ENCODE results near the gene TSNAX.
"Not testable (repeated sequence)": the region's sequence is repeated elsewhere in the genome, so short reads cannot be mapped to it uniquely, and the experiment has no call there.

Gene TSNAX, protein sequence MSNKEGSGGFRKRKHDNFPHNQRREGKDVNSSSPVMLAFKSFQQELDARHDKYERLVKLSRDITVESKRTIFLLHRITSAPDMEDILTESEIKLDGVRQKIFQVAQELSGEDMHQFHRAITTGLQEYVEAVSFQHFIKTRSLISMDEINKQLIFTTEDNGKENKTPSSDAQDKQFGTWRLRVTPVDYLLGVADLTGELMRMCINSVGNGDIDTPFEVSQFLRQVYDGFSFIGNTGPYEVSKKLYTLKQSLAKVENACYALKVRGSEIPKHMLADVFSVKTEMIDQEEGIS

DNA sequence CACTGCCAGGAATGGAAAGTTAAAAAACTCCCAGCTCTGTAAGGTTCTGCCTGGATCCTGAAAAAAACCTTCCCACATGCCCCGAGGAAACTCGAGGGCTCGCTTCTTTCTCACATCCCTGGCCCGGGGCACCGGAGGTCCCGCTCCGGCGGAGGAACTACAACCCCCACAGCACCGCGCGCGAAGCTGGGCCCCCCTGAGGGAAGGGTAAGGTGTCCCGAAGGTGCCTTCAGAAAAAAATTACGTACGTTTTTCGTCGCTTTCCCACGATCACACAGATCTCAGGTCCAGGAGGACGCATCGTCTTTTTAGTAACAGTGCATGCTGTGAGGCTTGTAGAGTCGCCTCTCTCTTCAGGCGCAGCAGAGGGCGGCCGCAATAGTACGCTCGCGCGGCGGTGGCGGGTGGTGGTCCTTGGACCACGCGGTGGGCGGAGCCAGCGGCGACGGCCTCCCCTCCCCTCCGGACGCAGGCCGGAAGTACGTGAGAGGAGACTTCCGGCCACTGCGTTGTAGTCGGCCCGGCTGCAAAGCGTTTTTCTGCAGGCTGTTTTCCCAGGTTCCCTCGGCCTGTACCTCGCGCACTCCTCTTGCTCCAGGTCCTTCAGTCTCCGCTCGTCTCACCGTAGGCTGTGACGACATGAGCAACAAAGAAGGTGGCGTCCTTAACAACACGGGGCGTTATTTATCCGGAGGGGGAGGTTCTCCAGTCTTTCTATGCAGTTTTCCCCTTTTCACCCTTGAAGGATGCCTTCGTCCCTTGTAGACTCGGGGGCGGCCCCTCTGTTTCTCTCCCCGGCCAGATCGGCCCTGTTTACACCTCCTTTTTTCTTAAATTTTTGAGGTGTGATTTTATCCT is at the start of gene TSNAX:
TSS of gene TSNAX (plus strand) at position 498 of the 858 bp plus-strand sequence. CDS start at position 640, 142 bp downstream.
- DNase-seq: peak; percentile 86

DNA sequence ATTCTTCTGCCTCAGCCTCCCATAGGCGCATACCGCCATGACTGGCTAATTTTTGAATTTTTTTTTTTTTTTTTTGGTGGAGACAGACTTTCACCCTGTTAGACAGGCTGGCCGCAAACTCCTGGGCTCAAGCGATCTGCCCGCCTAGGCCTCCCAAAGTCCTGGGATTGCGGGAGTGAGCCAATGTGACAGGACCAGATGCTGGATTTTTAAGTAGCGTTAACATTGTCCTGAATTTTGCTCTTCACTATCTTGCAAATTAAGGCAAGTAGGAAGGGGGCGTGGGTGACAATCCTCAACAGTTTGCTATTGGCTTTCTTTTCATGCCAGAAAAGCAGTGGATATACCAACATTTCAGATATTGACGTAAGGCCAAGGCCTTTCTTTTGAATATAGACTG is 49.7 kb upstream of the TSNAX start:
- no peak for DNase-seq

DNA sequence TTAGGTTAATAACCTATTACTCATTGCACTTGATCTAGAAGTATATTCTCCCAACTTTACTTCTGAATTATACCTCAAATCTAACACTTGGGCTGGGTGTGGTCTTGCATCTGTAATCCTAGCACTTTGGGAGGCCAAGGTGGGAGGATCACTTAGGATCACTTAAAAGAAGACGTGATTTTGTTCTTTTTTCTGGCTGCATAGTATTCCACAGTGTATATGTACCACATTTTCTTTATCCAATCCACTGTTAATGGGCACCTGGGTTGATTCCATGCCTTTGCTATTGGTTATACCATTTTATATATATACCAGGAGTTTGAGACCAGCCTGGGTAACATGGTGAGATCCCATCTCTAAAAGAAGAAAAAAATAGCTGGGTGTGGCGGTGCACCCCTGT is 48.5 kb upstream of the TSNAX start:
- DNase-seq: no peak

DNA sequence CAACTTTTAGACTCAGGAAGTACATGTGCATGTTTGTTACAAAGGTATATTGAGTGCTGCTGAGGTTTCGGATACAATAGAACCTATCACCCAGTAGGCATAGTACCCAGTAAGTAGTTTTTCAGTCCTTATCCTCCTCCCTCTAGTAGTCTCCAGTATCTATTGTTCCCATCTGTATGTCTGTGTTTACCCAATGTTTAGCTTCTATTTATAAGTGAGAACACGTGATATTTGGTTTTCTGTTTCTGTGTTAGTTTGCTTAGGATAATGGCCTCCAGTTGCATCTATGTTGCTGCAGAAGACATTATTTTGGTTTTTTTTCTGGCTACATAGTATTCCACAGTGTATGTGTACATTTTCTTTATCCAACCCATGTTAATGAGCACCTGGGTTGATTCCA is 47.2 kb upstream of the TSNAX start:
- DNase-seq: no peak

DNA sequence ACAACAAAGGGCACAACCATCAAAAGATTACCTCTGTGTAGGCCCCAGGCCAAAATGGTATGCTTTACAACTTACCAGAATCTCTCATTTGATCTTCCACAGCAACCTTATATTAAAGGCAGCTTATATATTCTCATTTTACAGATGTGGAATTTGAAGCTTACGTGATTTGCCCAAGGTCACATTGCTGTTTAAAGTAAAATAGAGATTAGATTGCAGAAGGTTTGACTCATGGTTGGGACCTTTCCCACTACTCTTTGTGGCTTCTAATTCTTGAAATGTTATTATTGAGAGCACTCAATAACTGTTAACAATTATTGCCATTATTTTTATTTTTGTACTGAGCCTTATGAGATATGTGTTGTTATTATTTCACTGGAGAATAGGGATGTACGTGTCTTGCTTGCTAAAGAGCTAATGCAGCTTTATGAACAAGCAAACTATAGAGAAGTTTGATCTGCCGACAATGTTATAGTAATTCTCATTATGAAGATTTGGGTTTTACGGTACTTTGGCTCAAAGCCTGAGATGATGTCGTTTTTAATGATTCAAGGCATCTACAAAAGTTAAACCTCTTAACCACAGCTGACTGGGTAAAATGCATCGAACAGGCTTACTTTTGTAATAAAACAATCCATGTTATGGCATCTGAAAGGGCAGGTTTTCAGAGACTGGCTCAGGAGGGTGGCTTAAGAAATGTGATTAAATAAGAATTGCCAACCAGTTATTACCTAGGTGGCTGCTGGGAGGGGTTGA is 43.3 kb upstream of the TSNAX start:
- no peak for DNase-seq

DNA sequence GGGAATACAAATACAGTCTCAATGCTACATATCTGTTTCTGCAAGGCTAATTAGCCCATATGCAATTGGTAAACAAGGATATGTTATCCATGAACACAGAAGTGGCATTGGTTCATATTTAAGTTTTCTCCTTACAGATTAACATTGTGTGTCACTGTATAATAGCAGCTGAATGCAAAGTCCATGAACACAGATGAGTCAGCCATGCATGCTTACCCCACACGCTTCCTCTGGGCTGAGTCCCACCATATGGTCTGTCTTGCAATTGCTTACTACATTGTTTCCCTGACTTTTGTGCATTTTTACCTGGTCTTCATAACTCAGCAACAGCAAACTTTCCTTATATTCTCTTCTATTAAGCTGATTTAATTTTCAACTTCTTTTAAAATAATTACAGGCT is 41.5 kb upstream of the TSNAX start:
- no peak for DNase-seq

DNA sequence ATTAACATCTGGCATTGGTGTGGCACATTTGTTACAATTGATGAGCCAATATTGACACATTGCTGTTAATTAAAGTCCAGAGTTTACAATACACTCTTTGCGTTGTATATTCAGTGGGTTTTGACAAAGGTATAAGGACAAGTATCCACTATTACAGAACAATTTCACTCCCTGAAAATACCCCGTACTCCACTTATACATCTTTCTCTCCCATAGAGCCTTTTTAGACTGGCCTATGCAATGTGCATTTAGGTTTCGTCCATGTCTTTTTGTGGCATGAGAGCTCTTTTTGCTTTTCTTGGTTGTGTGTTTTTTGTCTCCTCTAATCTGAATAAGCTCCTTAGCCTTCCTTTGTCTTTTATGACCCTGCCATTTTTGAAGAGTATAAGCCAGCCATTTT is 40.6 kb upstream of the TSNAX start:
- no peak for DNase-seq

DNA sequence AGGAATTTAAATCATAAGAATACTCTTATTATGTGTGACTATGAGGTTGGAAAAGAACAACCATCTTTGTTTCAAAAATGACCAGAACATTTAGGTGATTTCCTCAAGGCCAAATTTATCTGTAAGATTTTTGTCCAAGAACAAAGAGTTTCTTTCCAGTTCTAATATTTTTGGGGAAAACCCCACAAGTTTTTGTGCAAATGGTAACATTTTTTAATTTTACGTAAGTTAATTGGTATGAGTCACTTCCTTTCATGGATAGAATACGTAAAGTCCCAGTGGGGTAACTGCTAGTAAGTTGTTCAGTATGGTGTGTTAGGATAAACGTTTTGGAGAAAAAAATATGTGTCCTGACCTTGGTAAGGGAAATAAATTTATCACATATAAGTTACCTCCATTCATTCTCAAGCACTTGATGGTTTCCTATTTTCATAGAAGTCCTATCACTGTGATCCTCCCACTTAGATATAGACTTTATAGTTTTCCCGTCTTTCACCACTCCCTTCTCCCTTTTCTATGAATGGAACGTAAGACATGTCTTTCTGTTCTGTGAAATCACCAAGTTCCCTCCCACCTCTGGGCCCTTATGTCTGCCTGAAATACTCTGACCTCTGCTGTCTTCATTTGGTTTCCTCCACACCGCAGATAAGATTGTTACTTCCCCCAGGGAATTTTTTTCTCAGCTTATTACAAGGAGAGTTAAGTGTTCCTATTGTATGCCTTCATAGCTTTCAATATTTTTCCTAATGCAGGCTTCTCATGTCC is 34.9 kb upstream of the TSNAX start:
- DNase-seq: no peak

DNA sequence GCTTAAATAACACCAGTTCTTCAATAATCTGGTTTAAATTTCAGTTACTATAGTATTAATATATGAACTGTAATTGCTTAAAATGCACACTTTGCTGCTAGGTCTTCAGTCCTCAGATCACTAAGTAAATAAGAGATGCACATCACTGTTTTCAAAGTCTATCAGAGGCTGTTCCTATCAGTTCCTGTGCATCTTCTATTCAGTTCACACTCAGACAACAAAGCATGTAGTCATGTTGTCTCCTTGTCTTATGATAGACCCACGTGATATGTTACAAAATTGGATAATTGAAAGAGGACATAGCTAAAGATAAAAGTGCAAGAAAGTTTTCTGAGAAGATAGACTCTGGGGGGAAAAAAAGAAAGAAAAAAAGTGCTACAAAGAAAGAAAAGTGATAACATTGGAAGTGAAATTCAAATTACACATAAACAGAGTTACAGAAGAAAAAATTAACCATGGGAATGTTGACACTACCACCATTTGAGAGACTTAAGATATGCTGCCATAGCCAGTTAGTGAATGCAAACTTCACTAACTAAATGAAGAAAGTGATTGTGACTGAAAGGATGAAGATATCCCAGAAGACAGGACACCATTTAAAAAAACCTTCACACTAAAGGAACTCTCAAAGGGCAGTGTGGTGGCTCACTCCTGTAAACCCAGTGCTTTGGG is 33.9 kb upstream of the TSNAX start:
- DNase-seq: no peak

DNA sequence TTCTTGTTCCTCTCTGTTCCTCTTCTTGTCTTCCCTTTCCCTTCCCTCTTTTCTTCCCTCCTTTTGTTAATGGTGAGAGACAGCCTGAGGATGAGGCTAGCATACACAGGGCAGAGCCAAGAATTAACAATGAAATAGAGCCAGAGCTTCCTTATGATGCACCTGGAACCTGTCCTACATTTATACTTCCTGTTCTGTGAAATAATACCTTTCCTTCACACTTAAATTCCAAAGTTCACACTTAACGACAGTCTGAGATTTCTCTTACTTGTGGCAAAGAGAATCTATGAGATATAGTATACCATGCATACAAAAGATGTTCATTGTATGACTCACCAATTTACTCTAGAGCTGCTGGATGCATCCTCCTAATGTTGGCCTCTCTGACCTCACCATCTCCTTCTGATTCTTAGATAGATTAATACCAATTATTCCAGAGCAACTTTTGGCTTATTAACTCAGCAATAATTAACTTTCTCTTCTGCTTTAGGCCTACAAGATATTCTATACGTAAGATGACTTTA is 30.8 kb upstream of the TSNAX start:
- DNase-seq: no peak

DNA sequence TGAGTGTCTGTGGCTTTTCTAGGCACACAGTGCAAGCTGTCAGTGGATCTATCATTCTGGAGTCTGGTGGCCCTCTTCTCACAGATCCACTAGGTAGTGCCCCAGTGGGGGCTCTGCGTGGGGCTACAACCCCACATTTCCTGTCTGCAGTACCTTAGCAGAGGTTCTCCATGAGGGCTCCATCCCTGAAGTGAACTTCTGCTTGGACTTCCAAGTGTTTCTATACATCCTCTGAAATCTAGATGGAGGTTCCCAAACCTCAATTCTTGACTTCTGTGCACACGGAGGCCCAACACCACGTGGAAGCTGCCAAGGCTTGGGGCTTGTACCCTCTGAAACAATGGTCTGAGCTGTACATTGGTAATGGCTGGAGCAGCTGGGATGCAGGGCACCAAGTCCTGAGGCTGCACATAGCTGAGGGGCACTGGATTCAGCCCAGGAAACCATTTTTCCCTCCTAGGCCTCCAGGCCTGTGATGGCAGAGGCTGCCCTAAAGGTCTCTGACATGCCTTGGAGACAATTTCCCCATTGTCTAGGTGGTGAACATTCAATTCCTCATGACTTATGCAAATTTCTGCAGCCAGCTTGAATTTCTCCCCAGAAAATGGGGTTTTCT is 29.2 kb upstream of the TSNAX start:
- no peak for DNase-seq

DNA sequence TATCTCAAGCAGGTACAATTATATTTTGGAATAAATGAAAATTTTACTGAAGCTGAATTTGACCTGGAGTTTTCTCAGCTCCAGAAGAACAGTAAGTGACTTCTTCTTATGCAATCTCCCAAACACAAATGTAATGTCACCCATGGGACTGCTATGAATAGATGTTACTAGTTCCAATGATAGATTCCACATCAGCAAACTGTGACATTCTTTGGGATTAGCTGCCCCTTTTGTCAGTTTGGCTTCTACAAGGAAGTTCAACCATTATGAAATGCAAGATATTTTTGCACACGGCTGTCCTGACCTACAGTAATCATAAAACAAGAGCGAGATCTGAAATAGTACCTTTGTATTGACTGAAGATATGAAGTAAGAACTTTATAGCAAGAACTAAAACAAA is 27.8 kb upstream of the TSNAX start:
- DNase-seq: no peak

DNA sequence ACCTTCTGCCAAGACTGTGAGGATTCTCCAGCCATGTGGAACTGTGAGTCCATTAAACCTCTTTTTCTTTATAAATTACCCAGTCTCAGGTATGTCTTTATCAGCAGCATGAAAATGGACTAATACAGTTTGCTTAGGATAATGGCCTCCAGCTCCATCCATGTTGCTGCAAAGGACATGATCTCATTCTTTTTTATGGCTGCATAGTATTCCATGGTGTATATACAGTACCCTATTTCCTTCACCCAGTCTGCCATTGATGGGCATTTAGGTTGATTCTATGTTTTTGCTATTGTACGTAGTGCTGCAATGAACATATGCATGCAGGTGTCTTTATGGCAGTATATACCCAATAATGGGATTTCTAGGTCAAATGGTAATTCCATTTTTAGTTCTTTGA is 25.3 kb upstream of the TSNAX start:
- DNase-seq: not testable (repeated sequence)

DNA sequence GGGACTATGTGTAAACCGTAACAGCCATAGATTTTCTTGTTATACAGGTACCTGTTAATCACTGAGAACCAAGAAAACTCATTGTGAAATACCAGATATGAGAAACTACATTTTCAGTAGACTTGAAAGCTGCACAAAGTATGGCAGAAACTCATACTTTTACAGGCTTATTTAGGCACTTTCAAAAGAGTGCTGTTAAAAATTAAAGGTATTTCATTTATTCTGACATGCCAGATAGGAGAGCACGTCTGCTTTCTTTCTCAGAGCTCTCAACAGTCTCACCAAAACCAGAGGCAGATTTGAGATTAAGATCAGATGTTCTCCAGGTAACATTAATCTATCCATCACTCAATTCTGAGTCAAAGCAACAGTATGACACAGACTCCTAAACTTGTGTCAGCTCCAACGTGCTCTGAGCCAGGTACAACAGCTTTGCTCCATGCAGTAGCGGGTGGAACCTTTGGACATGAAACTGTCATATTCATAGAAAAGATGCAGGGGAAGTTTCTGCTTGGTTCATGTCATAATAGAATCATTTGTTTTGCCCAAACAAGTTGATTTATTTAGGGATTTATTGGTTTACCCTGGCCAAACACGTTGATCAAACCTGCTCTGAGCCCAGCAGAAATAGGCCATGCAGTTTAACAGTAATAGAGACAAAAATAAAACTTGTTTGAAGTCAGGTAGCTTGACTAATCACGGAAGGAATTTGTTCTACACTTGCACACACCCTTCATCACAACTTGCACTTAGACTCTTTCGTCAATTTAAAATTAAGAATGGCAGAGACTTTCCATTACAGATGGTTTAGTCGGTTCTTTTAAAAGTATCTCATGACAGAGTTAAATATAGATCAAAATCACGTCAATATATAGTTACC is 20.8 kb upstream of the TSNAX start:
- no peak for DNase-seq

DNA sequence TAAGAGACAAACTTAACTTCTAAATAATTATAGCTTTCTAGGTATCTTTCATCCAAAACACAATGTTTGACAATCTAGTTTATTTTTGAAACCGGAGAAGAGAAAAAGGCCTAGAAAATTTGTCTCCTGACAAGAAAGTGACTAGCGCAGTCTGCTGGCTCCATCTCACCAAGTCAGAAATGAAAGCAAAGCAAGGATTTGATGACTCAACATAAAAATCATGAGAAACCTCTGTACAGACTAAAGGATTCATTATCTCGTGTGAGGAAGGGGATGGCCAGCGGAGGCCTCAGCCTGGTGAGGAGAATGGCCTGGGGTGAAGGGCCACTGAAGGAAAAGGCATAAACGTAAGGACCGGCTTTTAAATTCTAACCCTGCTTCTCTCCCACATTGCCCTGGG is 20.0 kb upstream of the TSNAX start:
- no peak for DNase-seq

DNA sequence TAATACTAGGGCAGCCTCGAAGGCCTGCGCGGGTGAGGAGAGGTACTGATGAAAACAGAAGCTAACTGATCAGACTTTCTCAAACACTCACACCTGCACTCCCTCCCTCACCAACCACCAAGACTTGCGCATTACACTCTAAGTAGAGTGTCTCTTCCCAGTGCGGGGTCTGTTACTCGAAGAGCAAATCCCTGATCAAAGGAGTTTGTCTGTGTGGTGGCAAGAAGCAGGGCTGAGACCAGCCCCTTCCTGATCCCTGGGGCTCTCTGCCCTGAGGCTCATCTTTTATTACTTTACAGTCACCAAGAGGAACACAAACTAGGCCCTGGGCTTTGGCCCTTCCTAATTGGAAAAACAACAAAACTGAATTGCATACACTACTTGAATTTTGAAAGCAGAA is 19.5 kb upstream of the TSNAX start:
- no peak for DNase-seq

DNA sequence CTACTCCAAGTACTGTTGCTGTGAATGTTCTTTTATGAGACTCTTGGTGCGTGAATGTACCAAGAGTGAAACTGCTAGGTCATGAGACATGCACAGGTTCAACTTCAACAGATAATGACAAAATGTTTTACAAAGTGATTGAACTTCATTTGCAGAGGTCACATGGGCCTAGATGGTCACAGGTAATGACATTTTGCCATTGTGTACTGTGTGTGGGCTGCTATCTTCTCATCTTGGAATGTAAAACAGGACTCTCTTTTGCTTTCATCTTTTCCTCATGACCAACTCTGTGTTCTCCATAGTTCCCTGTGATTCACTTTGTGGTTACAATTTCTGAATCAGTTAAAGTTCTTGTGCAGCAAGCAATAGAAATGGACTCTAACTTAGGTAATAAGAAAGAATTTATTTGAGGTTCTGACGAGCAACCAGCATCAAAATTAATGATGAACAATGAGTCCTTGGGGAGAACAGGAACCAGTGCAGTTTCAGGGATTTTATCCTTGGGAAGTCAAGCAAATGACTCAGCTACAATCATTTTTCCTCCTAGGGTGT is 16.2 kb upstream of the TSNAX start:
- no peak for DNase-seq

DNA sequence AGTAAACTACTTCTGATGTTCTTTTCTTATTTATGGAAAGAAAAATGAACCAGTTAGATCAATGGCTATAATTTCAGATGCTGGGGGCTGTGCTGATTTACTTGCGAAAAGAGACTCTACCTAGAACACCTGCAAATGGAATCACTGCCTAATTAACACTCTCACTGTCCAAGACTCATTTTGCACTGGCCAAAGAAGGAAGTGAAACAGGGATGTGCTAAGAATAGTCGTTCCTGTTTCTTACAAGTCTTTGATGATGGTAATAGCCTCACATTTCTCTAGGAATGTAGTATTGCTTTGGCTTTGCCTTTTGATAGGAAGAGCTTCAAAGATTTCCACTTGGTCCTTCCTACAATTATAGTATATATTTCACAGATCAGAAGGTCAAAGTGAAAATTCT is 12.7 kb upstream of the TSNAX start:
- DNase-seq: no peak

DNA sequence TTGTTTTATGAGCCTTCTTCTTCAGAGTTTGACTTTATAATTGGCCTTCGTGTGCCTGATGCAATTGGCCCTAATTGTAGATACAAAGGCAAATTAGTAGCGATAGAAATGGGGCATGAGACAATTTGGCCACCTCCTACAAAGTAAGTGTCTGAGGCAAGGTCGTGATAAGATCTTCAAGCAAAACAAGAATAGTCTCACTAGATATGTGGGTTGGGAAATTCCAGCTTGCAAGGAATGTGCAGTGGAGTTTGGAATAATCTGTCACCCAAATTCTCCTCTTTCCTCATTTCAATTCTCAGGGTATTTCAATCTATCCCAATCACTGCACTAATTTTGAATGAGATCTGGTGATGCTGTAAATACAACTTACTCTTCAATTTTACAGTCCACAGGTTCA is 11.4 kb upstream of the TSNAX start:
- DNase-seq: no peak

DNA sequence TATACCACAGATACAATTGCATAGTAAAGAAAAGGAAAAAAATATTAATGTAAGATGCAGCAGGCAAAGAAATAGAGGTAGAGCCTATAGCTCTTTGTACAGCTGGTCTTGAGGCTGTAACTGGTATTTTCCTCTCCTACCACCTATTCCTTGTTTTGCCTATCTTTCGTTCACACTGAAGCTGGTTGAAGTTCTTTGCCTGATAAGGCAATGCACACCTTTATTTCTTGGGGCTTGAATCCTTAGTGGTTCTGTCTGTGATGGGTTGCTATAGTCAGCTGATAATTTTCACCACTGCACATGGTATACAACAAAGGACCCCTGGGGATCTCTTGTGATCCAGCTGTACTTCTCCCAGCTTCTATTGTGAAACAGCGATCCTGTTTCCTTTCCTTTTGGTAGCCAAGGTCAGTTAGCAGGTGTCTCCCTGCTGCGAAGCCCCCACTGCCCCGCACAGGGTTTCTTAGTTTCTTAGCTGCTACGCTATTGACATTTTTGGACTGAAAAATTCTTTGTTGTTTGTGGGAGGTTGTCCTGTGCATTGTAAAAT is 9.9 kb upstream of the TSNAX start:
- no peak for DNase-seq

Data from stimulated activated CD4-positive, alpha-beta T cell treated with anti-CD3 and anti-CD28 coated beads, Interleukin-12 subunit alpha, Interleukin-12 subunit beta, amount 100 ng/mL, for 4 hours (primary cell).